DOHH2 (cell line): ENCODE data around the gene CHCHD1.

Source experiments
- EZH2phosphoT487 ChIP-seq: fragments of 200-600 bp; sonication (generic); IDR thresholded peaks from 2 replicates; pipeline ENCODE4 v1.6.1; 2017; ENCODE audit warnings: borderline replicate concordance, mild to moderate bottlenecking, antibody characterized with exemption, low read length, moderate library complexity, mixed read lengths
- TF ChIP-seq, protein P1 (sequence below): fragments of 200-600 bp; sonication (generic); IDR thresholded peaks from one replicate; pipeline ENCODE4 v1.5.1; 2014; ENCODE audit warnings: antibody characterized with exemption, mild to moderate bottlenecking, low read depth, low read length; ENCODE audit not compliant: poor library complexity, severe bottlenecking

DNA sequence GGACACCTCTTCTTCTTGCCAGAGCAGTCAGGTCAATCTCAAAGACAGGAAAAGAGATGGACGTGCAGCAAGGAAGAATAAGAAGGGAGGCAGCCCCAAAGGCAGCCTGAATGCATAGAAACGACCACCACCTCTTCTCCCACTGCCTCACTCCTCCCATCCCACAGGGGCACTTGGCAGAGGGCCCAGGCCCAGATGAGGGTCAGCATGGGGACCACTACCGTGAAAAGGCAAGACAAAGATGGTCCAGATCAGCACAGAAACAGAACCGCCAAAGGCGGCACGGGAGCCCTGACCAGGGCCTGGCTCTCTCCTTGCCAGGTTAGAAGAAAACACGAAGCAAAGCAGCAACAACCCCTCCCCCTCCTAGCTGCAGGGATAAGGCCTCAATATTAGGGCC lies 31.5 kb downstream of the CHCHD1 start:
- TF ChIP-seq, protein P1, sequence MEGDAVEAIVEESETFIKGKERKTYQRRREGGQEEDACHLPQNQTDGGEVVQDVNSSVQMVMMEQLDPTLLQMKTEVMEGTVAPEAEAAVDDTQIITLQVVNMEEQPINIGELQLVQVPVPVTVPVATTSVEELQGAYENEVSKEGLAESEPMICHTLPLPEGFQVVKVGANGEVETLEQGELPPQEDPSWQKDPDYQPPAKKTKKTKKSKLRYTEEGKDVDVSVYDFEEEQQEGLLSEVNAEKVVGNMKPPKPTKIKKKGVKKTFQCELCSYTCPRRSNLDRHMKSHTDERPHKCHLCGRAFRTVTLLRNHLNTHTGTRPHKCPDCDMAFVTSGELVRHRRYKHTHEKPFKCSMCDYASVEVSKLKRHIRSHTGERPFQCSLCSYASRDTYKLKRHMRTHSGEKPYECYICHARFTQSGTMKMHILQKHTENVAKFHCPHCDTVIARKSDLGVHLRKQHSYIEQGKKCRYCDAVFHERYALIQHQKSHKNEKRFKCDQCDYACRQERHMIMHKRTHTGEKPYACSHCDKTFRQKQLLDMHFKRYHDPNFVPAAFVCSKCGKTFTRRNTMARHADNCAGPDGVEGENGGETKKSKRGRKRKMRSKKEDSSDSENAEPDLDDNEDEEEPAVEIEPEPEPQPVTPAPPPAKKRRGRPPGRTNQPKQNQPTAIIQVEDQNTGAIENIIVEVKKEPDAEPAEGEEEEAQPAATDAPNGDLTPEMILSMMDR, result no peak
- no peak for TF ChIP-seq EZH2phosphoT487
